ENCODE measurements around the gene UROC1.
A peak's percentile ranks its signal among the peaks of the same experiment; 100 is the strongest.

The UROC1 gene

GRCh38 chr3:126552688-126553283 is 35.2 kb upstream of the UROC1 start:
- Histone ChIP-seq H3K27ac (ENCODE audit: low read depth, low read length) (no peak overlapping the region), H3K27me3 (ENCODE audit: control insufficient read depth, insufficient read depth, low read length) (no peaks in the 10 kb centered on the region), H3K4me3 (ENCODE audit: low read depth, low read length) (no peak overlapping the region), H3K36me3 (ENCODE audit: control insufficient read depth, insufficient read depth, low read length) (no peaks in the 10 kb centered on the region), H3K9me3 (ENCODE audit: control insufficient read depth, insufficient read depth, low read length) (no peaks in the 10 kb centered on the region), H3K9ac (ENCODE audit: low read depth, low read length) (no peak overlapping the region), H3K4me1 (ENCODE audit: control insufficient read depth, insufficient read depth, low read length) (peaks cover 17% of the 10 kb centered on the region)

GRCh38 chr3:126551839-126552687 is 34.5 kb upstream of the UROC1 start:
- no peaks in the 10 kb centered on the region for H3K27me3 ChIP-seq (ENCODE audit: control insufficient read depth, insufficient read depth, low read length)
- no peak overlapping the region for H3K9ac ChIP-seq (ENCODE audit: low read depth, low read length)
- no peaks in the 10 kb centered on the region for H3K9me3 ChIP-seq (ENCODE audit: control insufficient read depth, insufficient read depth, low read length)

GRCh38 chr3:126551121-126551838 is 33.7 kb upstream of the UROC1 start:
- Histone ChIP-seq H3K9me3 (ENCODE audit: control insufficient read depth, insufficient read depth, low read length) (no peaks in the 10 kb centered on the region), H3K27me3 (ENCODE audit: control insufficient read depth, insufficient read depth, low read length) (no peaks in the 10 kb centered on the region), H3K36me3 (ENCODE audit: control insufficient read depth, insufficient read depth, low read length) (no peaks in the 10 kb centered on the region), H3K4me3 (ENCODE audit: low read depth, low read length) (no peak overlapping the region), H3K4me1 (ENCODE audit: control insufficient read depth, insufficient read depth, low read length) (peaks cover 17% of the 10 kb centered on the region), H3K9ac (ENCODE audit: low read depth, low read length) (no peak overlapping the region), H3K27ac (ENCODE audit: low read depth, low read length) (no peak overlapping the region)

More at GRCh38 chr3:126551839-126552687, 34.5 kb upstream of the UROC1 start:
- no peak overlapping the region for H3K27ac ChIP-seq (ENCODE audit: low read depth, low read length)
- no peak overlapping the region for H3K4me3 ChIP-seq (ENCODE audit: low read depth, low read length)
- peaks cover 17% of the 10 kb centered on the region for H3K4me1 ChIP-seq (ENCODE audit: control insufficient read depth, insufficient read depth, low read length)
- H3K36me3 ChIP-seq (ENCODE audit: control insufficient read depth, insufficient read depth, low read length): no peaks in the 10 kb centered on the region

- H3K9ac ChIP-seq (ENCODE audit: low read depth, low read length): no peak overlapping the region
- no peak overlapping the region for H3K27ac ChIP-seq (ENCODE audit: low read depth, low read length)
- peaks cover 17% of the 10 kb centered on the region for H3K4me1 ChIP-seq (ENCODE audit: control insufficient read depth, insufficient read depth, low read length)
- no peaks in the 10 kb centered on the region for H3K27me3 ChIP-seq (ENCODE audit: control insufficient read depth, insufficient read depth, low read length)
- no peak overlapping the region for H3K4me3 ChIP-seq (ENCODE audit: low read depth, low read length)
- H3K36me3 ChIP-seq (ENCODE audit: control insufficient read depth, insufficient read depth, low read length): no peaks in the 10 kb centered on the region
- no peaks in the 10 kb centered on the region for H3K9me3 ChIP-seq (ENCODE audit: control insufficient read depth, insufficient read depth, low read length)
Measured at GRCh38 chr3:126550488-126551051, 33.0 kb upstream of the UROC1 start.

GRCh38 chr3:126549861-126550487 is 32.4 kb upstream of the UROC1 start:
- H3K36me3 ChIP-seq (ENCODE audit: control insufficient read depth, insufficient read depth, low read length): no peaks in the 10 kb centered on the region
- H3K4me3 ChIP-seq (ENCODE audit: low read depth, low read length): no peak overlapping the region
- H3K27ac ChIP-seq (ENCODE audit: low read depth, low read length): no peak overlapping the region
- no peak overlapping the region for H3K9ac ChIP-seq (ENCODE audit: low read depth, low read length)
- H3K4me1 ChIP-seq (ENCODE audit: control insufficient read depth, insufficient read depth, low read length): peaks cover 17% of the 10 kb centered on the region
- no peaks in the 10 kb centered on the region for H3K27me3 ChIP-seq (ENCODE audit: control insufficient read depth, insufficient read depth, low read length)
- H3K9me3 ChIP-seq (ENCODE audit: control insufficient read depth, insufficient read depth, low read length): no peaks in the 10 kb centered on the region

- peaks cover 17% of the 10 kb centered on the region for H3K4me1 ChIP-seq (ENCODE audit: control insufficient read depth, insufficient read depth, low read length)
- H3K27ac ChIP-seq (ENCODE audit: low read depth, low read length): peak overlapping the region; percentile 64
- H3K9ac ChIP-seq (ENCODE audit: low read depth, low read length): no peak overlapping the region
Measured at GRCh38 chr3:126548556-126549466, 31.2 kb upstream of the UROC1 start.

GRCh38 chr3:126547721-126548120 is 30.1 kb upstream of the UROC1 start:
- Histone ChIP-seq H3K9me3 (ENCODE audit: control insufficient read depth, insufficient read depth, low read length) (no peaks in the 10 kb centered on the region), H3K4me3 (ENCODE audit: low read depth, low read length) (no peak overlapping the region), H3K27ac (ENCODE audit: low read depth, low read length) (no peak overlapping the region), H3K9ac (ENCODE audit: low read depth, low read length) (no peak overlapping the region), H3K4me1 (ENCODE audit: control insufficient read depth, insufficient read depth, low read length) (peaks cover 17% of the 10 kb centered on the region), H3K36me3 (ENCODE audit: control insufficient read depth, insufficient read depth, low read length) (no peaks in the 10 kb centered on the region), H3K27me3 (ENCODE audit: control insufficient read depth, insufficient read depth, low read length) (no peaks in the 10 kb centered on the region)

More at GRCh38 chr3:126548556-126549466, 31.2 kb upstream of the UROC1 start:
- H3K36me3 ChIP-seq (ENCODE audit: control insufficient read depth, insufficient read depth, low read length): no peaks in the 10 kb centered on the region
- no peaks in the 10 kb centered on the region for H3K27me3 ChIP-seq (ENCODE audit: control insufficient read depth, insufficient read depth, low read length)
- no peaks in the 10 kb centered on the region for H3K9me3 ChIP-seq (ENCODE audit: control insufficient read depth, insufficient read depth, low read length)
- no peak overlapping the region for H3K4me3 ChIP-seq (ENCODE audit: low read depth, low read length)

- no peak overlapping the region for H3K9ac ChIP-seq (ENCODE audit: low read depth, low read length)
- no peaks in the 10 kb centered on the region for H3K9me3 ChIP-seq (ENCODE audit: control insufficient read depth, insufficient read depth, low read length)
- H3K27me3 ChIP-seq (ENCODE audit: control insufficient read depth, insufficient read depth, low read length): no peaks in the 10 kb centered on the region
- peaks cover 17% of the 10 kb centered on the region for H3K4me1 ChIP-seq (ENCODE audit: control insufficient read depth, insufficient read depth, low read length)
- no peak overlapping the region for H3K27ac ChIP-seq (ENCODE audit: low read depth, low read length)
- no peak overlapping the region for H3K4me3 ChIP-seq (ENCODE audit: low read depth, low read length)
- no peaks in the 10 kb centered on the region for H3K36me3 ChIP-seq (ENCODE audit: control insufficient read depth, insufficient read depth, low read length)
Measured at GRCh38 chr3:126546549-126547239, 29.1 kb upstream of the UROC1 start.

GRCh38 chr3:126546013-126546412 is 28.4 kb upstream of the UROC1 start:
- Histone ChIP-seq H3K9me3 (ENCODE audit: control insufficient read depth, insufficient read depth, low read length) (no peaks in the 10 kb centered on the region), H3K9ac (ENCODE audit: low read depth, low read length) (no peak overlapping the region), H3K27me3 (ENCODE audit: control insufficient read depth, insufficient read depth, low read length) (no peaks in the 10 kb centered on the region), H3K4me3 (ENCODE audit: low read depth, low read length) (no peak overlapping the region), H3K4me1 (ENCODE audit: control insufficient read depth, insufficient read depth, low read length) (peaks cover 17% of the 10 kb centered on the region), H3K27ac (ENCODE audit: low read depth, low read length) (no peak overlapping the region), H3K36me3 (ENCODE audit: control insufficient read depth, insufficient read depth, low read length) (no peaks in the 10 kb centered on the region)
